DOHH2 (cell line): ENCODE results near the gene CHD9.

ENCODE experiments used
- H3F3A ChIP-seq: fragments of 200-600 bp; sonication (generic), shearing (Covaris generic); 2 replicates; pipeline ENCODE4 v1.6.0; 2016; ENCODE audit warnings: antibody characterized with exemption, mild to moderate bottlenecking; ENCODE audit not compliant: control insufficient read depth, insufficient read depth
- H3K27ac ChIP-seq: fragments of 200-600 bp; sonication (generic); 2 replicates; pipeline ENCODE4 v1.5.1; 2014; ENCODE audit warnings: low read depth, mild to moderate bottlenecking, low read length, moderate library complexity
- H3K27me3 ChIP-seq: fragments of 200-600 bp; sonication (generic); 2 replicates; pipeline ENCODE4 v1.6.1; 2014; ENCODE audit warnings: mild to moderate bottlenecking, low read length, mixed read lengths; ENCODE audit not compliant: control insufficient read depth
- H3K36me3 ChIP-seq: fragments of 200-600 bp; sonication (generic); 2 replicates; pipeline ENCODE4 v1.6.1; 2014; ENCODE audit warnings: mild to moderate bottlenecking, low read length, moderate library complexity, mixed read lengths; ENCODE audit not compliant: control insufficient read depth
- H3K4me1 ChIP-seq: fragments of 200-600 bp; sonication (generic); 2 replicates; pipeline ENCODE4 v1.6.1; 2014; ENCODE audit warnings: mild to moderate bottlenecking, low read length, mixed read lengths; ENCODE audit not compliant: control insufficient read depth
- H3K4me2 ChIP-seq: fragments of 200-600 bp; sonication (generic); 2 replicates; pipeline ENCODE4 v1.6.0; 2014; ENCODE audit warnings: mild to moderate bottlenecking, low read length, moderate library complexity
- H3K4me3 ChIP-seq: fragments of 200-600 bp; sonication (generic); 2 replicates; pipeline ENCODE4 v1.5.1; 2014; ENCODE audit warnings: mild to moderate bottlenecking, low read length, mixed read lengths
- H3K79me2 ChIP-seq: fragments of 200-600 bp; sonication (generic); 2 replicates; pipeline ENCODE4 v1.6.1; 2014; ENCODE audit warnings: mild to moderate bottlenecking, low read length, mixed read lengths; ENCODE audit not compliant: control insufficient read depth
- H3K9me2 ChIP-seq: fragments of 200-600 bp; sonication (generic); replicated peaks from 2 replicates; pipeline ENCODE4 v1.6.1; 2014; ENCODE audit warnings: mild to moderate bottlenecking, low read length, mixed read lengths; ENCODE audit not compliant: control insufficient read depth
- H3K9me3 ChIP-seq: fragments of 200-600 bp; sonication (generic); 2 replicates; pipeline ENCODE4 v1.6.1; 2014; ENCODE audit warnings: antibody characterized with exemption, low read length, mixed read lengths; ENCODE audit not compliant: control insufficient read depth, insufficient read depth
- H4K20me1 ChIP-seq: fragments of 200-600 bp; sonication (generic); 2 replicates; pipeline ENCODE4 v1.6.0; 2014; ENCODE audit warnings: low read depth, mild to moderate bottlenecking, antibody characterized with exemption, low read length, moderate library complexity; ENCODE audit not compliant: control insufficient read depth, insufficient read depth
- CTCF ChIP-seq: fragments of 200-600 bp; sonication (generic); IDR thresholded peaks from one replicate; pipeline ENCODE4 v1.5.1; 2014; ENCODE audit warnings: antibody characterized with exemption, mild to moderate bottlenecking, low read depth, low read length; ENCODE audit not compliant: poor library complexity, severe bottlenecking
- EZH2phosphoT487 ChIP-seq: fragments of 200-600 bp; sonication (generic); IDR thresholded peaks from 2 replicates; pipeline ENCODE4 v1.6.1; 2017; ENCODE audit warnings: borderline replicate concordance, mild to moderate bottlenecking, antibody characterized with exemption, low read length, moderate library complexity, mixed read lengths

Gene CHD9

GRCh38 chr16:53078247-53078646 lies 23.5 kb downstream of the CHD9 start:
- H3F3A ChIP-seq: no peaks in the 10 kb centered on the region
- H3K4me2 ChIP-seq: no peak overlapping the region
- peaks cover 72% of the 10 kb centered on the region for H3K79me2 ChIP-seq
- no peak overlapping the region for H3K4me3 ChIP-seq
- H3K4me1 ChIP-seq: no peaks in the 10 kb centered on the region
- no peaks in the 10 kb centered on the region for H3K9me2 ChIP-seq
- peaks cover under 1% of the 10 kb centered on the region; the same call in 1 of the 2 replicates for H3K9me3 ChIP-seq
- H3K27me3 ChIP-seq: no peaks in the 10 kb centered on the region
- TF ChIP-seq EZH2phosphoT487 (no peak), CTCF (no peak)
- H3K36me3 ChIP-seq: peaks cover 10% of the 10 kb centered on the region
- no peak overlapping the region for H3K27ac ChIP-seq
- peaks cover 7% of the 10 kb centered on the region; the same call in 1 of the 2 replicates for H4K20me1 ChIP-seq

GRCh38 chr16:53078765-53079485 lies 24.1 kb downstream of the CHD9 start:
- no peak for TF ChIP-seq CTCF
- no peak for TF ChIP-seq EZH2phosphoT487
- H3K4me2 ChIP-seq: no peak overlapping the region
- no peaks in the 10 kb centered on the region for H3K9me2 ChIP-seq
- peaks cover 9% of the 10 kb centered on the region for H3K36me3 ChIP-seq
- peaks cover 66% of the 10 kb centered on the region for H3K79me2 ChIP-seq
- no peak overlapping the region for H3K4me3 ChIP-seq
- no peaks in the 10 kb centered on the region for H3K27me3 ChIP-seq
- H3F3A ChIP-seq: no peaks in the 10 kb centered on the region
- H3K9me3 ChIP-seq: no peaks in the 10 kb centered on the region; the same call in 1 of the 2 replicates
- peaks cover 7% of the 10 kb centered on the region; the same call in 1 of the 2 replicates for H4K20me1 ChIP-seq
- no peak overlapping the region for H3K27ac ChIP-seq
- H3K4me1 ChIP-seq: no peaks in the 10 kb centered on the region

- Histone ChIP-seq H3K79me2 (peaks cover 50% of the 10 kb centered on the region), H3K9me3 (no peaks in the 10 kb centered on the region), H3K4me1 (no peaks in the 10 kb centered on the region), H3K27ac (no peak overlapping the region), H3K9me2 (no peaks in the 10 kb centered on the region), H3K36me3 (peaks cover 9% of the 10 kb centered on the region), H3K4me2 (no peak overlapping the region), H3K27me3 (no peaks in the 10 kb centered on the region), H4K20me1 (peaks cover 7% of the 10 kb centered on the region; the same call in 1 of the 2 replicates), H3F3A (no peaks in the 10 kb centered on the region), H3K4me3 (no peak overlapping the region)
- no peak for TF ChIP-seq EZH2phosphoT487
- no peak for TF ChIP-seq CTCF
Observed at GRCh38 chr16:53080345-53081031, 25.7 kb downstream of the CHD9 start.
